H1 (cell line): Measurements from ENCODE around the gene DYDC1. TPM values are rescaled to one million over a fixed set of nuclear protein-coding genes. Genes with fewer than 3 reads are reported as not detected.

Experiments
- CTCF ChIA-PET: fragments of 300-600 bp; sonication (Branson Sonifier 250); formaldehyde crosslinking; loops from one replicate; lab custom pipeline; 2021; ENCODE audit not compliant: partially characterized antibody; lab: Charles Lee
- POLR2A ChIA-PET: fragments of 300-600 bp; sonication (Branson Sonifier 250); formaldehyde crosslinking; loops from one replicate; lab custom pipeline; 2021; ENCODE audit warnings: inconsistent platforms; ENCODE audit not compliant: partially characterized antibody; lab: Charles Lee
- DNase-seq, 2 experiments: peaks; one replicate each; pipeline versions ENCODE4 v3.0.0 to v3.0.0-alpha.2; 2010 to 2022; ENCODE audit warnings: low spot score in 2 of 2, low read depth in 1 of 2, mixed read lengths in 1 of 2
- FAIRE-seq: peaks from 2 replicates; lab custom pipeline; 2011; peaks lifted over from hg19 to GRCh38; lab: Jason Lieb, UNC
- H2AFZ ChIP-seq: 2 replicates; pipeline ENCODE4 v1.8.1; 2012; ENCODE audit warnings: low read length, inconsistent platforms
- H2AK5ac ChIP-seq: 2 replicates; pipeline ENCODE4 v1.6.1; 2013; ENCODE audit warnings: low read depth, low read length
- H2BK120ac ChIP-seq: replicated peaks from 2 replicates; pipeline ENCODE3; 2013; ENCODE audit warnings: low read depth, low read length, inconsistent platforms
- H2BK12ac ChIP-seq: 2 replicates; pipeline ENCODE4 v1.6.1; 2013; ENCODE audit warnings: low read depth, low read length
- H2BK15ac ChIP-seq: 2 replicates; pipeline ENCODE4 v1.6.1; 2013; ENCODE audit warnings: low read length
- H2BK20ac ChIP-seq: 2 replicates; pipeline ENCODE4 v1.6.1; 2013; ENCODE audit warnings: low read length
- H2BK5ac ChIP-seq: 2 replicates; pipeline ENCODE4 v1.6.1; 2013; ENCODE audit warnings: low read depth, low read length
- H3K14ac ChIP-seq: 2 replicates; pipeline ENCODE4 v1.6.1; 2013; ENCODE audit warnings: inconsistent platforms; ENCODE audit not compliant: insufficient read length
- H3K18ac ChIP-seq: 2 replicates; pipeline ENCODE4 v1.6.1; 2013; ENCODE audit warnings: low read length; ENCODE audit errors: extremely low read depth
- H3K23ac ChIP-seq: 2 replicates; pipeline ENCODE4 v1.6.1; 2013; ENCODE audit warnings: inconsistent platforms; ENCODE audit not compliant: insufficient read length
- H3K23me2 ChIP-seq: 2 replicates; pipeline ENCODE4 v1.6.1; 2013; ENCODE audit warnings: low read depth, low read length
- H3K27ac ChIP-seq: 2 replicates; pipeline ENCODE4 v1.6.1; 2011; ENCODE audit warnings: low read depth, low read length, inconsistent platforms
- H3K27me3 ChIP-seq, 4 experiments: replicated peaks in 1 of 4; 1 replicate in 1 of 4; 2 replicates in 3 of 4; pipeline versions ENCODE4 v1.6.1 to v1.8.1; 2011 to 2013; ENCODE audit warnings: low read length in 3 of 4, mild to moderate bottlenecking in 3 of 4, inconsistent platforms in 2 of 4, mixed read lengths in 2 of 4, moderate library complexity in 1 of 4; ENCODE audit not compliant: control insufficient read depth in 3 of 4, insufficient read depth in 3 of 4; ENCODE audit errors: extremely low read depth in 1 of 4
- H3K36me3 ChIP-seq, 4 experiments: 2 replicates each; pipeline versions ENCODE4 v1.6.1 to v1.8.1; 2011 to 2013; ENCODE audit warnings: mild to moderate bottlenecking in 4 of 4, low read length in 3 of 4, moderate library complexity in 2 of 4, control low read depth in 1 of 4, inconsistent platforms in 1 of 4; ENCODE audit not compliant: insufficient read depth in 4 of 4, control insufficient read depth in 2 of 4
- H3K4ac ChIP-seq: replicated peaks from 2 replicates; pipeline ENCODE3; 2013; ENCODE audit warnings: low read length, low read depth, mixed read lengths, inconsistent platforms; ENCODE audit not compliant: insufficient read length
- H3K4me1 ChIP-seq, 4 experiments: replicated peaks in 1 of 4; 1 replicate in 1 of 4; 2 replicates in 3 of 4; pipeline versions ENCODE4 v1.6.1 to v1.8.1; 2011 to 2013; ENCODE audit warnings: low read length in 3 of 4, inconsistent platforms in 2 of 4, mixed read lengths in 1 of 4; ENCODE audit not compliant: insufficient read depth in 4 of 4, control insufficient read depth in 3 of 4
- H3K4me2 ChIP-seq, 2 experiments: 2 replicates each; pipeline versions ENCODE4 v1.6.1 to v1.8.1; 2011 to 2013; ENCODE audit warnings: low read depth in 2 of 2, low read length in 2 of 2, control low read depth in 1 of 2, inconsistent platforms in 1 of 2, mild to moderate bottlenecking in 1 of 2; ENCODE audit not compliant: insufficient read depth in 1 of 2
- H3K4me3 ChIP-seq, 4 experiments: fragments of 200-600, 300-600 bp in 1 of 4; sonication (generic), shearing (Covaris generic), sonication (Bioruptor Twin) in 1 of 4; 2 replicates each; pipeline versions ENCODE4 v1.5.1 to v1.8.1; 2011 to 2016; ENCODE audit warnings: low read length in 4 of 4, low read depth in 3 of 4, control low read depth in 2 of 4, inconsistent platforms in 2 of 4, mild to moderate bottlenecking in 2 of 4, mixed read lengths in 1 of 4, moderate library complexity in 1 of 4; ENCODE audit not compliant: insufficient read depth in 2 of 4; ENCODE audit errors: extremely low read depth in 1 of 4
- H3K56ac ChIP-seq: replicated peaks from 2 replicates; pipeline ENCODE3; 2013; ENCODE audit warnings: low read depth, mild to moderate bottlenecking, mixed read lengths, low read length, inconsistent platforms; ENCODE audit not compliant: insufficient read length
- H3K79me1 ChIP-seq: 2 replicates; pipeline ENCODE4 v1.6.1; 2013; ENCODE audit warnings: low read depth, low read length, control low read depth
- H3K79me2 ChIP-seq, 2 experiments: 2 replicates each; pipeline versions ENCODE4 v1.6.1 to v1.8.1; 2012 to 2013; ENCODE audit warnings: low read length in 2 of 2, mild to moderate bottlenecking in 2 of 2, inconsistent platforms in 1 of 2; ENCODE audit not compliant: insufficient read depth in 2 of 2, control insufficient read depth in 1 of 2
- H3K9ac ChIP-seq, 4 experiments: replicated peaks in 1 of 4; 1 replicate in 1 of 4; 2 replicates in 3 of 4; pipeline versions ENCODE4 v1.6.1 to v1.8.1; 2011 to 2013; ENCODE audit warnings: low read depth in 3 of 4, low read length in 3 of 4, control low read depth in 2 of 4, mild to moderate bottlenecking in 2 of 4, moderate library complexity in 2 of 4, inconsistent platforms in 1 of 4; ENCODE audit errors: extremely low read depth in 1 of 4
- H3K9me3 ChIP-seq, 2 experiments: 2 replicates each; pipeline versions ENCODE4 v1.6.1 to v1.8.1; 2012 to 2013; ENCODE audit warnings: mild to moderate bottlenecking in 2 of 2, moderate library complexity in 2 of 2, control low read depth in 1 of 2, inconsistent platforms in 1 of 2, low read depth in 1 of 2, low read length in 1 of 2, mixed read lengths in 1 of 2; ENCODE audit not compliant: insufficient read depth in 2 of 2
- H4K20me1 ChIP-seq, 2 experiments: replicated peaks in 1 of 2; 2 replicates each; pipeline versions ENCODE3 to v1.8.1; 2011 to 2013; ENCODE audit warnings: inconsistent platforms in 2 of 2, low read length in 2 of 2, mild to moderate bottlenecking in 1 of 2; ENCODE audit not compliant: insufficient read depth in 2 of 2, control insufficient read depth in 1 of 2
- H4K5ac ChIP-seq: 2 replicates; pipeline ENCODE4 v1.6.1; 2013; ENCODE audit warnings: low read length, low read depth, mixed read lengths, inconsistent platforms; ENCODE audit not compliant: insufficient read length
- H4K8ac ChIP-seq: 2 replicates; pipeline ENCODE4 v1.8.0; 2013; ENCODE audit warnings: mild to moderate bottlenecking, moderate library complexity, low read length, inconsistent platforms; ENCODE audit not compliant: insufficient read depth; ENCODE audit errors: extremely low read depth
- H4K91ac ChIP-seq: replicated peaks from 2 replicates; pipeline ENCODE3; 2013; ENCODE audit warnings: low read length, mixed read lengths, inconsistent platforms; ENCODE audit not compliant: insufficient read length
- CBX5 ChIP-seq: fragments of 300-800, 300-1000 bp; sonication (generic); IDR thresholded peaks from 2 replicates; pipeline ENCODE4 v1.7.1; 2016; ENCODE audit warnings: antibody characterized with exemption, low read length, low read depth
- CEBPB ChIP-seq: IDR thresholded peaks from 2 replicates; pipeline ENCODE4 v1.6.1; 2012; ENCODE audit warnings: low read depth, low read length
- SP1 ChIP-seq: IDR thresholded peaks from 2 replicates; pipeline ENCODE4 v1.6.1; 2011; ENCODE audit warnings: low read depth, low read length
- WGBS, 2 experiments: shearing (Covaris generic) in 1 of 2; methylation state at CpG; one replicate each; pipeline versions ENCODE4 v1.1.6 to v1.1.7; 2013 to 2015; ENCODE audit warnings: low lambda C conversion rate in 2 of 2, mixed read lengths in 2 of 2, inconsistent platforms in 1 of 2, low coverage in 1 of 2, missing lambda C conversion rate in 1 of 2; ENCODE audit not compliant: insufficient replicate concordance in 2 of 2, insufficient coverage in 1 of 2, insufficient read length in 1 of 2; ENCODE audit errors: extremely low coverage in 1 of 2, missing lambda C conversion rate in 1 of 2; 5-methylcytosine and 5-hydroxymethylcytosine counted together
- polyA plus RNA-seq, 7 experiments: library from polyadenylated mRNA; depleted of rRNA in 3 of 7; stranded (reverse) in 5 of 7; unstranded in 2 of 7; fragments of >200 nt in 5 of 7; fragments of 200-250 nt in 2 of 7; gene quantifications; 1 replicate in 5 of 7; 2 replicates in 1 of 7; 4 replicates in 1 of 7; pipeline versions ENCODE4 v1.2.1 to v1.2.3, GENCODE V29; 2011 to 2013; ENCODE audit warnings: missing spikeins in 2 of 7, mixed read lengths in 2 of 7
- total RNA-seq: library from RNA; stranded (reverse); fragmentation: NEBNext Ultra II Directional; extraction: Animal tissue kit (Norgen Biotek cat#: 25700); gene quantifications from 2 replicates; pipeline ENCODE4 v1.2.1, GENCODE V29; 2021

DYDC1 gene
- total and polyA plus RNA-seq, 2 of the 8 experiments (the other 6 are each of a cell fraction or from before 2014, with no cell fraction given) = not detected

- 94% methylated on average over 1 of the region's 1 CpG; no CpG with 5 or more reads in 1 of the 2 experiments for WGBS, 2 experiments
- Histone ChIP-seq H3K9me3 (no peaks in the 10 kb centered on the region), H4K8ac (no peak overlapping the region), H2AK5ac (no peak overlapping the region), H3K4ac (no peak overlapping the region), H2BK120ac (no peak overlapping the region), H3K27ac (no peak overlapping the region), H2BK15ac (no peak overlapping the region), H3K23me2 (no peaks in the 10 kb centered on the region), H3K79me1 (no peaks in the 10 kb centered on the region), H2BK20ac (no peak overlapping the region), H2BK12ac (no peak overlapping the region), H3K79me2 (no peaks in the 10 kb centered on the region), H3K27me3 (no peaks in the 10 kb centered on the region), H3K14ac (no peak overlapping the region), H3K4me3 (no peak overlapping the region), H4K20me1 (no peaks in the 10 kb centered on the region), H3K18ac (no peak overlapping the region), H3K23ac (no peak overlapping the region), H2AFZ (no peak overlapping the region), H4K91ac (no peak overlapping the region), H3K56ac (no peak overlapping the region), H4K5ac (no peak overlapping the region), H3K9ac (no peak overlapping the region), H3K4me1 (no peaks in the 10 kb centered on the region), H3K36me3 (no peaks in the 10 kb centered on the region), H2BK5ac (no peak overlapping the region), H3K4me2 (no peak overlapping the region)
- FAIRE-seq (no peak), DNase-seq (no peak)
- ChIA-PET CTCF (interaction anchor here (0.8 to 1.4 kb wide), 6 partner anchors 17 to 182 kb away, joined by 3 read pairs; no protein-coding TSS in a partner anchor), POLR2A (no interaction called here)
- TF ChIP-seq SP1 = no peak
- TF ChIP-seq CBX5 = no peak
- TF ChIP-seq CEBPB = no peak
Observed at GRCh38 chr10:80324086-80324485, 32.5 kb downstream of the DYDC1 start.
